Measurements from ENCODE around the gene ANKRD49. TPM values are rescaled to one million over a fixed set of nuclear protein-coding genes. Genes with fewer than 3 reads are reported as not detected.

ANKRD49 gene
- polyA plus RNA-seq, 3 donors from 2014 or later = 19.4 to 26.4 (median 19.9) TPM

DNA sequence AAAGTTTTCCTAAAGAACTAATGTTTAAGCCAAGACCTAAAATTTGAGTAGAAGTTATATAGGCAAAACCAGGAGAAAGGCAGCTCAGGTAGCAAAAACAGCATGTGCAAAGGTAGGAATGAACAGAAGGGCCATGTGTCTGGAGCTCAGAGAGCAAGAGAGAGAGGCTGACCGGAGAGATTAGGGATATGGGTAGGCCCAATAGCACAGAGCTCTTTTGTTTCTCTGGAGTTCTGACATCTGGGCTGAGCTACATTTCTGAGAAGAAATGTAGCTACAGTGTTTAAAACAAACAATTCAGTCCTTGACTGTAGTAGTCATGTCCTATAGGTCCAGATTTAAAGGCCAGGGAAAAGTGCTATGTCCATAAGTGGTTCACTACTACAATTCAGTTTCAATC is 22.9 kb downstream of the ANKRD49 start:
- Mint-ChIP-seq H3K36me3 (no peaks in the 10 kb centered on the region), H3K4me3 (no peak overlapping the region), H3K9me3 (no peaks in the 10 kb centered on the region), H3K27ac (no peak overlapping the region), H3K27me3 (ENCODE audit: low read depth in 3 of 3) (peaks cover 5 to 9% (median 6%) of the 10 kb centered on the region in 3 donors), H3K4me1 (peaks cover 17 to 18% of the 10 kb centered on the region in 2 donors)
- DNase-seq = no peak

DNA sequence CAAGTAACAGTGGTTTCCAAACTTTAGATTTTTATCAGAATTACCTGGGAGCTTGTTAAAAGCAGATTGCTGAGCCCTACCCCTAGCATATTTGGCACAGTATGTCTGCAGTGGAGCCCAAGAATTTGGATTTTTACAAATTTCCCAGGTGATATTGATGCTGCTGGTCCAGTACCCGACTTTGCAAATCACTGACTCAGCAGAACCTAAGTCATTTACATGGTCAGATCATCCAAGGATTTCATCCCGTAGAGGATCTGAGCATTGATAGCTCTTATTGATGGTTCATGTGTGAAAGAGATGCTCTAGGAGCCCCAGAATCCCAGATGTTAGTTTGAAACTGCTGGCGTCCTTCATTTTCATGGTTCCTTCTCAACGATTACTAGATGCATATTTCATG is 24.5 kb downstream of the ANKRD49 start:
- H3K36me3 Mint-ChIP-seq = no peaks in the 10 kb centered on the region
- DNase-seq = no peak
- peaks cover 1 to 6% (median 2%) of the 10 kb centered on the region in 3 donors for H3K27me3 Mint-ChIP-seq (ENCODE audit: low read depth in 3 of 3)
- no peak overlapping the region for H3K27ac Mint-ChIP-seq
- no peak overlapping the region for H3K4me3 Mint-ChIP-seq
- peaks cover 2% of the 10 kb centered on the region in 2 donors for H3K4me1 Mint-ChIP-seq
- no peaks in the 10 kb centered on the region for H3K9me3 Mint-ChIP-seq

DNA sequence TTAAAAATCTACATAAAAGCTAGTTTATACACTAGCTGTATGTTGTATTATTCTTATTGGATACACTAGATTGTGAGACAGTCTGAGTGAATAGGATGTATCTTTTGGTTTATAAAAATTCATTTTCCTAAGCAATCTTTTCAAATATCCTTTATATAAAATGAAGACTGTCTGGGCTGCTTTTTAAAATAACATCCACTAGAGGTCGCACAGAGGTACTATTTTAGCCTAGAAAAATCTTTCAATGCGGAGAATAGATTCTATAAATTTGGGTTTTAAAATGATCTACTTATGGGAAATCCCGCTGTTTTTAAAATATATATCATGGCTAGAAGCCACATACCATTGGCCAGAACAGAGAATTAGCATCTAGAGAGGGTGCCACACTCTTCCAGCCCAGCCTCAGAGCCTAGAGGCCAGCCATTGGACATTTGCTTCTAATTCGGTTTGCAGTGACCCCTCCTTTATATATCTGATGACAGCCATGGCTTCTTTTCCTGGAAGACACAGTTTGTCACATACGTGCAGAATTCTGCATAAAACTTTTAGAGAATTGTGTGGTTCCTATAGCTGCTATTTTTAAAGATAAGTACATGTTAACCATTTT is 25.8 kb downstream of the ANKRD49 start:
- DNase-seq = peak; percentile 10 to 25 (median 17)
- no peaks in the 10 kb centered on the region for H3K9me3 Mint-ChIP-seq
- H3K27ac Mint-ChIP-seq = no peak overlapping the region
- no peak overlapping the region for H3K4me3 Mint-ChIP-seq
- no peaks in the 10 kb centered on the region for H3K4me1 Mint-ChIP-seq
- peaks cover 1 to 13% (median 2%) of the 10 kb centered on the region in 3 donors for H3K27me3 Mint-ChIP-seq (ENCODE audit: low read depth in 3 of 3)
- no peaks in the 10 kb centered on the region for H3K36me3 Mint-ChIP-seq

DNA sequence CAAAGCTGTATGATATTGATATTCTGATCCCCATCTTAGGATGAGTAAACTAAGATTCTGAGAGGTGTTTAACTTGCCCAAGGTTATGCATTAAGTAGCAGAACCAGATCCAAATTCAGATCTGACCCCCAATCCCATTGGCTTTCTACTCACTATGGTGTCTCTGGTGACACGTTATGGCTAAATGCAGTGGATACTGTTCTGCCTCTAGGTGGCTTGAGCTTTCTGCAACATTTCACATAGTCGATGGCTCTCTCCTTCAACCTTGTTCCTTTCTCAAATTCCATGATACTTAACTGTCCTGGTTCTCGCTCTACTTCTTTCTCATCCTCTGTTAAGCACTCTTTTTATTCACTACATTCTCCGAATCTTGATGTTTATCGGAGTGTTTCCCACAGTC is 27.9 kb downstream of the ANKRD49 start:
- Mint-ChIP-seq H3K4me1 (no peaks in the 10 kb centered on the region), H3K27ac (no peak overlapping the region), H3K27me3 (ENCODE audit: low read depth in 3 of 3) (peaks cover 0 to 21% (median 0%) of the 10 kb centered on the region in 3 donors), H3K36me3 (no peaks in the 10 kb centered on the region), H3K9me3 (no peaks in the 10 kb centered on the region), H3K4me3 (no peak overlapping the region)
- no peak for DNase-seq

DNA sequence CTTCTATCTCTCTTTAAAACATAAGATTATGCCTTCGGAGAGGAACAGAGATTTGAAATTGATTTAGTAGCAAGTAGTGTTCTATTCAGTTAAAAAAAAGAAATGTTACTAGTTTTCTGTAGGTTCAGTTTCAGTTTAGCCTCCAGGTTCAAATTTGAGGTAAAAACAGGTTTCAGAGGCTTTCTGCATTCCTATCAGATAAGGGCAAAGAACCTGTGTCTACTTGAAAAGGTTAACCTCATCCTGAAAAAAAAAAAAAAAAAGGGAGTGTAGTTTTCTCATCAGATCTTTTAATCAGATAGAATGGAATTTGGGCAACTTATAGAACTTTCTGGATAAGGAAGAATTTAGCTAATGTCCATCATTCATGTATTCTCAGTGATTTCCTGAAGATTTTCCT is 30.6 kb downstream of the ANKRD49 start:
- Mint-ChIP-seq H3K4me3 (no peak overlapping the region), H3K36me3 (no peaks in the 10 kb centered on the region), H3K9me3 (no peaks in the 10 kb centered on the region), H3K27me3 (ENCODE audit: low read depth in 3 of 3) (peaks cover 0 to 21% (median 0%) of the 10 kb centered on the region in 3 donors), H3K4me1 (no peaks in the 10 kb centered on the region), H3K27ac (no peak overlapping the region)
- DNase-seq = no peak

DNA sequence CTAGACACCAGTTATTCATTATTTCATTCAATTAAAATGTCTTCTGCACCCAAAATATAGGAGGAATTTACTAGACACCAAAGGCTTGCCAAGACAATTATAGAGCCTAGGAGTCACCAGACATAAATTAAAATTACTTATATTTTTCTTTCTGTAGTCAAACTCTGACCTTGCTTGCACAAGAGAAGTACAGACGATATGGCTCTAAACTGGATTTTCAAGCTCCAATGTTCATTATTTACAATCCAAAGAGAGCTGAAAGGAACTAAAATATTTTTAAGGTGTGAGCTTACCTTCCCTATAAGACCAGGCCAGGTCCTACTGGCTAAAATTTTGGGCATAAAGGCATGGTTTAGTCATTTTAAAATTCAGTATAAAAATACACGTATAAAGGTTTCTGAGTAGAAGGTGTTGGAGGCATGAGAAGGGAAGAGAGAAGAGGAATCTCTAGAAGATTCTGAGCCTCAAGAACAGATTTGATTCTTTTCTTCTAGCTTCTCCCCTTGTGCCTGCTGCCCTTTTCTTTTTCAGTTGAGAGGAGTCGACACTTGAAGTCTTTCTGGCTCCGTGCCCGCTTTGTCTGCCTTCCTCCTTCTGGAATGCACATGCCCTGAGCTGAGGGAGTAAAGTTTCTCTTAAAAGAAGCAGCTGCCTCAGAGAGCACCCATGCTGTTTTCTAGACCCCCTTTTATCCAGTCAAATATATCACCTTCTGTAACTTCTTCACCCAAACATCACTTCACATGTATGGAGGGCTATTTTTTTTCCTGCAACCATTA is 32.0 kb downstream of the ANKRD49 start:
- Mint-ChIP-seq H3K4me3 (no peak overlapping the region), H3K36me3 (no peaks in the 10 kb centered on the region), H3K4me1 (no peaks in the 10 kb centered on the region), H3K27me3 (ENCODE audit: low read depth in 3 of 3) (peaks cover 0 to 23% (median 0%) of the 10 kb centered on the region in 3 donors), H3K9me3 (no peaks in the 10 kb centered on the region), H3K27ac (no peak overlapping the region)
- no peak for DNase-seq

DNA sequence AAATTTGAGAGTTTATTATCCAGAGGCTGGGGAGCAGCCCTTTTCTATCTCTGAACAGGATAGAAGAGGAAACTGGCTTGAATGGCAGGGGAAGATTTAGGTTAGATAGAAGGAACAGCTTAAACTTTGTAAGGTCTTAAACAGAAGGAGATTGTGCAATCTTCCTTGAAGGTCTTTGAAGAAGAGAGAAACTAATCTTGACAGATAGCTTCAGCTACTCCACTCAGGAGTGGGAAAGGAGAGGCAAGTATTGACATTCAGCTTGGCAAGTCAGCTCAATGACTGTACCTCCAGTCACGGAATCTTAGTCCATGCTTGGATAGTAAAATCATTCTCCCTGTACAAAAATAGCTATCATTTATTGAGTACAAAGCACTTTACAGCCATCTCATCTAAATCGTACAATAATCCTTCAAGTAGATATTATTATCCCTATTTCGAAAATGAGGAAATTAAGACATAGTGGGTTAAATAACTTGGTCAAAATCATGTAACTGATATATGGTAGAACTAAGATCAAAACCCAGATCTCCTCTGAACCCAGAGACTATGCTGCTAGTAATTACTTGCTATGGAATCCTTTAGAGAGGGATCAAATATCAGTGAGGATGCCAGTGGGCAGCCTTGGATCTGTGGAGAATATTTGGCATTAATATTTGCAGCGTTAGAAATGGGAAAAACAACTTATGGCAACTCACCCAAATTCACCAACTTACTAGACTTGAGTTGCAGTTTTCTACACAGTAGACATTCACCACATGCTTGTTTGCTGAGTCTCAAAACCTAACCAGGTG is 33.1 kb downstream of the ANKRD49 start:
- Mint-ChIP-seq H3K4me3 (no peak overlapping the region), H3K9me3 (no peaks in the 10 kb centered on the region), H3K36me3 (no peaks in the 10 kb centered on the region), H3K27ac (no peak overlapping the region), H3K27me3 (ENCODE audit: low read depth in 3 of 3) (peaks cover 0 to 23% (median 0%) of the 10 kb centered on the region in 3 donors), H3K4me1 (no peaks in the 10 kb centered on the region)
- no peak for DNase-seq

DNA sequence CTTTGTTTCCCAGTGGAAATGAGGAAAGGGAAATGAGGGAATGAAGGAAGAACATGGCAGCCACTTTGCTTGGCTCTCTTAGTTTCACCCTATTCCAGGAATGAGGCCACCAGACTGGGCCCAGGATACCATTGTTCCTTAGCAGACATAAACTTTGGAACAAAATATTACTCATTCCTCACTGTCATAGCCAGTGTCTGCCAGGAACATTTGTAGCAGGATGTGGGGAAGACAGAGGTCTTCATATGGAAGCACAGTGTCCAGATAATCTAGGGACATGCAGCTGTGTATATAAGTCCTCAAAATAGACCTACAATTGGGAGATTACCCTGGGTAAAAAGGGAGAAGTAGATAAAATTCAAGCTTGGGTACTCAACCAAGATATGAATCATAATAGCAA is 34.8 kb downstream of the ANKRD49 start:
- H3K9me3 Mint-ChIP-seq = no peaks in the 10 kb centered on the region
- no peak overlapping the region for H3K4me3 Mint-ChIP-seq
- no peak for DNase-seq
- H3K27me3 Mint-ChIP-seq (ENCODE audit: low read depth in 3 of 3) = peaks cover 0 to 24% (median 4%) of the 10 kb centered on the region in 3 donors
- no peak overlapping the region for H3K27ac Mint-ChIP-seq
- H3K4me1 Mint-ChIP-seq = no peaks in the 10 kb centered on the region
- no peaks in the 10 kb centered on the region for H3K36me3 Mint-ChIP-seq

DNA sequence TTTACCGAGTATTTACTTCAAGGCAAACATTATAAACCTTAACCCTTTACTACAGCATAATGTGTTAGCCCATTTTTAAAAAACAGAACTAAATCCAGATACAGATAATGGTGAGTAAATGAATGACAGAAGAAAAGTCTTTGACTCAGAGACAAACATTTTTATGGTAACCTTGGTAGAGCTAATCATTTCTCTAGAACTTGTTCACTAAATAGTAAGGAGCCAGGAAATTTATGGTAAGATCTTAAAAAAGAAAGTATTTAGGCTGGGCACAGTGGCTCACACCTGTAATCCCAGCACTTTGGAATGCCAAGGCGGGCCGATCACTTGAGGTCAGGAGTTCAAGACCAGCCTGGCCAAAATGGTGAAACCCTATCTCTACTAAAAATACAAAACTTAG is 38.4 kb downstream of the ANKRD49 start:
- Mint-ChIP-seq H3K9me3 (no peaks in the 10 kb centered on the region), H3K4me3 (no peak overlapping the region), H3K27me3 (ENCODE audit: low read depth in 3 of 3) (peaks cover 7 to 17% (median 11%) of the 10 kb centered on the region in 3 donors), H3K27ac (no peak overlapping the region), H3K36me3 (no peaks in the 10 kb centered on the region), H3K4me1 (no peaks in the 10 kb centered on the region)
- DNase-seq = no peak

DNA sequence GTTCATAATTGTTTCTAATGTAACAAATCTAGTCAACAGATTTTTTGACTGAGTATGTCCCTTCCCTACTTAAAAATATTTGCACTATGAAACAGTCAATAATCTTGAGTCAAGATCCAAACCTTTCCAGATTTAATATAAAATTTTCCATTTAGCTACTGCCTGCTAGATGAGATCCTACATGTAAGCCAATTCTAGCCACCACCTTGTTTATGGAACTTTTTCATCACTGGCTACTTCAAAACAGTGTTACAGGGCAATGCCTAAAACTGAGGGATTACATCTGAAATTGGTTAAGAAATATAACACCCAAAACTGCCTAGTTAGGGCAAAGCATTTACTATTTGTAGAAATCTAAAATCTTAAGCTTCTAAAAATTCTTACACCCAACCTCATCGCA is 39.4 kb downstream of the ANKRD49 start:
- no peaks in the 10 kb centered on the region for H3K9me3 Mint-ChIP-seq
- H3K4me3 Mint-ChIP-seq = no peak overlapping the region
- peaks cover 7 to 19% (median 11%) of the 10 kb centered on the region in 3 donors for H3K27me3 Mint-ChIP-seq (ENCODE audit: low read depth in 3 of 3)
- H3K27ac Mint-ChIP-seq = no peak overlapping the region
- no peak for DNase-seq
- H3K4me1 Mint-ChIP-seq = no peaks in the 10 kb centered on the region
- no peaks in the 10 kb centered on the region for H3K36me3 Mint-ChIP-seq

DNA sequence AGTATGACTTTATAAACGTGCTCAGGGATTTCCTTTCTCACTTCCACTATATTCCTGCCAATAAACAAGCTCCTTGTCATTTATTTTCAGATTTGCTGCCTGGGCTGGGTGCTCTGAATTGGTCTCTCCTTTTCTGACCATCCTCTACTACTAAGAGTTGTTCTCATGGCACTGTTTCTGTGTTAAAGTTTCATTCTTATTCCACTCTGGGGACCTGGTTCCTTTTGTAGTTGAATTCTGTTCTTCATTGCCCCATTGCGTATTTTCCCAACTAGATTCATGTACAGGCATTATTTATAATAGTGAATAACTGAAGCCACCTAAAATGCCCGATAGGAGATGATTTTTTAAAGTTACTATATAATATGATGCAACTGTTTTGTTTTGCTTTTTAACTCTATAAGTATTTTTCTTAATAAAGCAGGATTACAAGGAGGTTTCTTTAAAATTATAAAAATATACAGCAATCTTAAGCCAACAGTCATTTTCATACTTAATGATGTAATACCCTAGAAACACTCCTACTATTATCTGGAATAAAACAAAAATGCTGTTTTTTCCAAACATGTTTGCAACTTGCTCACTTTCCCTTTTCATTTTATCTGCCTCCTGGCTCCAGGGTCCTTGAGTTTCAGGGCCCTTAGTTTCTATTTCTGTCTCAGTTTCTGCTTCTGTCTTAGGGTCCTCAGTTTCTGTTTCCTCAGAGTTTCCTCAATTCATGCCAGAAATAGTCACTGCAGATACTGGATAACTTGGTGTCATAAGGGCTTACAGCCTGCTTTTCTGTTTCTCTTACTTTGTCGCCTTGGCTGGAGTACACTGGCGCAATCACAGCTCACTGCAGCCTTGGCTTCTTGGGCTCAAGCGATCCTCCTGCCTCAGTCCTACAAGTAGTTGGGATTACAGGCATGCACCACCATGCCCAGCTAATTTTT is 40.2 kb downstream of the ANKRD49 start:
- DNase-seq = no peak
- H3K27me3 Mint-ChIP-seq (ENCODE audit: low read depth in 3 of 3) = peaks cover 7 to 19% (median 11%) of the 10 kb centered on the region in 3 donors

DNA sequence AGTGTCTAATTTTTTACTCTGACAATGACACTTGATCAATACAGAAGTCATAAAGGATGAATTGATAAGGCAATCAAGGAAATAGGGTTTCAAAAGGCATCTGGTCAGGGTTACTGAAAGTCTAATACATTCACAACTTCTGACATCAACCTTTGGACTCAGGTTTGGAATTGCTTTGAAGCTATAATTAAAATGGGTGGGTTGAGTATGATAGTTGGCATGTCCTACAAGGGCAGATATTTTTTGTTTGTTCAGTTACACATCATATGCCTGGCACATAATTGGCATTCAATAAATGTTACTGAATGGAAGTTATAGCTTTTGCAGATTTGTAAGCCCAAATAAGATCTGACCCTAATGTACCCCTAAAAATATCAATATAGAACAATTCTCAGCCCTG is 42.6 kb downstream of the ANKRD49 start:
- no peak overlapping the region for H3K4me3 Mint-ChIP-seq
- H3K36me3 Mint-ChIP-seq = no peaks in the 10 kb centered on the region
- peaks cover 7 to 19% (median 11%) of the 10 kb centered on the region in 3 donors for H3K27me3 Mint-ChIP-seq (ENCODE audit: low read depth in 3 of 3)
- H3K4me1 Mint-ChIP-seq = no peaks in the 10 kb centered on the region
- DNase-seq = no peak
- no peaks in the 10 kb centered on the region for H3K9me3 Mint-ChIP-seq
- no peak overlapping the region for H3K27ac Mint-ChIP-seq

More for the DNA sequence above, 40.2 kb downstream of the ANKRD49 start:
- no peaks in the 10 kb centered on the region for H3K9me3 Mint-ChIP-seq
- no peaks in the 10 kb centered on the region for H3K36me3 Mint-ChIP-seq
- H3K4me3 Mint-ChIP-seq = no peak overlapping the region
- H3K27ac Mint-ChIP-seq = no peak overlapping the region
- no peaks in the 10 kb centered on the region for H3K4me1 Mint-ChIP-seq

DNA sequence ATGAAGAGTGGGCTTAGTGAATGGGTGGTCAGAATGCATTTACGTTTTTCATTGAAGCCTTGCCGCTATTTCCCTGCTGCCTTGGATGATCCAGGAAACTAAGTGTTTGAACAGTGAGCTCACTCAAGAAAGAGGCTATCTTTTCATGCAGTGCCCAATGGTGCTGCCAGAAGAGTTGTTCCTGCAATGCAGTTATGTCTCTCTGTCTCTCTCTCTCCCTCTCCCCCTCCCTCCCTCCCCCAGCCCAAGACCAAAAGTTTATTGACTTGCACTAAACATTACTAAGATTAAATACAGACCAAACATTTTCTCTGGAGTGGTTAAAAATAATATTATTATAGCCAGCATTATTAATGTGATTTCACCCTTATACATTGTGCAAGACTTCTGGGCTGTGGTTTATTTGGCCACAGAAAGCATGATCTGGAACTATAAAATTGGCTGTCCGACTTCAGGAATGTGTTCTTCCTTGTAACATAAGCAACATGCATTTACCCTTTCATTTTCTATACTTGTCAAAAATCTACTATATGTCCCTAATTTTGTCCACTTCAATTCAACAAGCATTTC is 43.3 kb downstream of the ANKRD49 start:
- Mint-ChIP-seq H3K9me3 (no peaks in the 10 kb centered on the region), H3K36me3 (no peaks in the 10 kb centered on the region), H3K4me3 (no peak overlapping the region), H3K4me1 (no peaks in the 10 kb centered on the region), H3K27ac (no peak overlapping the region), H3K27me3 (ENCODE audit: low read depth in 3 of 3) (peaks cover 7 to 18% (median 11%) of the 10 kb centered on the region in 3 donors)
- no peak for DNase-seq
